RWPE1 (cell line): ENCODE measurements around the gene RAB10.
A peak's percentile ranks its signal among the peaks of the same experiment; 100 is the strongest.

Experiments
- CTCF ChIA-PET: fragments of 350-600 bp; sonication (Branson Sonifier 250); formaldehyde crosslinking; extraction: SDS; loops from one replicate; lab custom pipeline; 2021; lab: Yijun Ruan, JAX
- POLR2A ChIA-PET: fragments of 400-600 bp; formaldehyde crosslinking; extraction: SDS; loops from one replicate; lab custom pipeline; 2020; ENCODE audit warnings: antibody characterized with exemption; ENCODE audit not compliant: low non-redundant PET; lab: Yijun Ruan, JAX
- DNase-seq: peaks from one replicate; pipeline ENCODE4 v3.0.0; 2012; ENCODE audit warnings: low spot score
- H3K27ac ChIP-seq: fragments of 450-650 bp; 2 replicates; pipeline ENCODE4 v1.5.1; 2017
- TF ChIP-seq, protein P1 (sequence below): fragments of 450-650 bp; conservative IDR thresholded peaks from 2 replicates; pipeline ENCODE4 v1.5.1; 2017; ENCODE audit warnings: low read depth, mild to moderate bottlenecking

Gene RAB10

DNA sequence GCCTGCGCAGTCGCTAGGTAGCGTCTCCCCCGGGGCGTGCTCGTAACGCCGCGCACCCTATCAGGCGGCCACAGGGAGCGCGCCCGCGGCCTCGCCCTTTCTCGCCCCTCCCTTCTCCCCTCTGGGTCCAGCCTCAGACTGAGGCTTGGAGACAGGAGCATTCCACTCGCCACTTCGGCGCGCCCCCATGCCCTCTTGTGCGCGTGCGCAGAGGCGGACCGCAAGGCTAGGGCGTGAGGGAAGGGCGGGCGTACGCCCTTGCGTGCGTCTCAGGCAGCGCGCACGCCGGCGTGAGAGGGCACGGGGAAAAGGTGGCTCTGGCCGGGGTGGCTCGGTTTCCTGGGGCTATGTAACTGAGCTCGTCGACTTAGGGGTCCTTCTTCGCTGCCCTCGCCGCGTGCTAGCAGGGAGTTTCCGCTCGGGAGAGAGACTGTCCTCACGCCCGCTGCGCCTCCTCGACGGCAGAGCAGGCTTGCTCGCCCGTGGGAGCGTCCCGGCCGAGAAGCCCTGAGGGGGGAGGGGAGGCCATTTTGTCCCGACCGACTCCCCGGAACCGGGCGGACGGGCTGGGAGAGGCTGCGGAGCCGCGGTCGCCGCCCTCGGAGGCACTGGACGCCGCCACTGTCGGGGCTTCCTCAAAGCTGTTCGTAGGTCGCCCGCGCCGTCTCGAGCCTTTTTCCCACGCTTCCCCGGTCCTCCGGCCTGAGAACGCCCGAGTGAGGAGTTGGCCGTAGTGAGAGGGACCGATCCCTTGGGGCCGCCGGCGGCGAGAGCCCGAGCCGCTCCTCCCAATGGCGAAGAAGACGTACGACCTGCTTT is at the start of gene RAB10:
RAB10 (plus strand) TSS at position 267 of the 819 bp plus-strand sequence; CDS start at position 792, 525 bp downstream.
- TF ChIP-seq, protein P1, sequence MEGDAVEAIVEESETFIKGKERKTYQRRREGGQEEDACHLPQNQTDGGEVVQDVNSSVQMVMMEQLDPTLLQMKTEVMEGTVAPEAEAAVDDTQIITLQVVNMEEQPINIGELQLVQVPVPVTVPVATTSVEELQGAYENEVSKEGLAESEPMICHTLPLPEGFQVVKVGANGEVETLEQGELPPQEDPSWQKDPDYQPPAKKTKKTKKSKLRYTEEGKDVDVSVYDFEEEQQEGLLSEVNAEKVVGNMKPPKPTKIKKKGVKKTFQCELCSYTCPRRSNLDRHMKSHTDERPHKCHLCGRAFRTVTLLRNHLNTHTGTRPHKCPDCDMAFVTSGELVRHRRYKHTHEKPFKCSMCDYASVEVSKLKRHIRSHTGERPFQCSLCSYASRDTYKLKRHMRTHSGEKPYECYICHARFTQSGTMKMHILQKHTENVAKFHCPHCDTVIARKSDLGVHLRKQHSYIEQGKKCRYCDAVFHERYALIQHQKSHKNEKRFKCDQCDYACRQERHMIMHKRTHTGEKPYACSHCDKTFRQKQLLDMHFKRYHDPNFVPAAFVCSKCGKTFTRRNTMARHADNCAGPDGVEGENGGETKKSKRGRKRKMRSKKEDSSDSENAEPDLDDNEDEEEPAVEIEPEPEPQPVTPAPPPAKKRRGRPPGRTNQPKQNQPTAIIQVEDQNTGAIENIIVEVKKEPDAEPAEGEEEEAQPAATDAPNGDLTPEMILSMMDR, result no peak
- POLR2A ChIA-PET, result interaction anchor here (1.0 to 1.3 kb wide), 3 partner anchors 16 to 41 kb away, joined by 3 to 6 read pairs (median 3); no protein-coding TSS in a partner anchor
- CTCF ChIA-PET, result interaction anchor here (0.6 to 1.6 kb wide), 5 partner anchors 19 to 150 kb away, joined by 3 to 6 read pairs (median 3); no protein-coding TSS in a partner anchor
- H3K27ac ChIP-seq, result peak within 1 kb of the TSS; percentile 98
- DNase-seq, result peak; percentile 97

DNA sequence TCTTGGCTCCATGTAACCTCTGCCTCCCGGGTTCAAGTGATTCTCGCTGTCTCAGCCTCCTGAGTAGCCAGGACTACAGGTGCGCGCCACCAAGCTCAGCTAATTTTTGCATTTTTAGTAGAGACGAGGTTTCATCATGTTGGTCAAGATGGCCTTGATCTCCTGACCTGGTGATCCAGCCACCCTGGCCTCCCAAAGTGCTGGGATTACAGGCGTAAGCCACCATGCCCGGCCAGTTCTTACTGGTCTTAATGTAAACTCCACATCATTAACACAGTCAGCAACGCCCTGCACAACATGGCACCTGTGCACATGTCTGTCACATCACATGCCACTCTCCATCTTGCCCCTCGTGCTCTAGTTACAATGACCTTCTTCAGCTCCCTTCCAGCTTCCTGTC is 45.8 kb upstream of the RAB10 start:
- ChIA-PET CTCF (interaction anchor here (0.6 to 1.1 kb wide), 3 partner anchors 12 to 818 kb away, joined by 3 read pairs; no protein-coding TSS in a partner anchor), POLR2A (no interaction called here)
- no peak overlapping the region for H3K27ac ChIP-seq

DNA sequence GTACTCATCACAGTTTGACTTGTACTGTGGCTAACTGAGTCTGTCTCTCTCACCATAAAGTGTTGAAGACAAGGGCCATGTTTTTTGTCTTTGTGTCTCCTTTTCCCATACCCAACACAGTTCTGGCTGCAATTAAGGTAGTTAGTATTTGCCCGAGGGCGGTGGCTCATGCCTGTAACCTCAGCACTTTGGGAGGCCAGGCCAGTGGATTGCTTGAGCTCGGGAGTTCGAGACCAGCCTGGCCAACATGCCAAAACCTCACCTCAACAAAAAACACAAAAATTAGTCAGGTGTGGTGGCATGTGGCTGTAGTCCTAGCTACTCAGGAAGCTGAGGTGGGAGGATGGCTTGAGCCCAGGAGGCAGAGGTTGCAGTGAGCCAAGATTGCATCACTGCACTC is 44.7 kb upstream of the RAB10 start:
- CTCF ChIA-PET, result no interaction called here
- DNase-seq, result no peak
- H3K27ac ChIP-seq, result no peak overlapping the region
- POLR2A ChIA-PET, result no interaction called here
- TF ChIP-seq, protein P1, result no peak

More for the DNA sequence above, 45.8 kb upstream of the RAB10 start:
- DNase-seq, result no peak
- TF ChIP-seq, protein P1, result no peak

DNA sequence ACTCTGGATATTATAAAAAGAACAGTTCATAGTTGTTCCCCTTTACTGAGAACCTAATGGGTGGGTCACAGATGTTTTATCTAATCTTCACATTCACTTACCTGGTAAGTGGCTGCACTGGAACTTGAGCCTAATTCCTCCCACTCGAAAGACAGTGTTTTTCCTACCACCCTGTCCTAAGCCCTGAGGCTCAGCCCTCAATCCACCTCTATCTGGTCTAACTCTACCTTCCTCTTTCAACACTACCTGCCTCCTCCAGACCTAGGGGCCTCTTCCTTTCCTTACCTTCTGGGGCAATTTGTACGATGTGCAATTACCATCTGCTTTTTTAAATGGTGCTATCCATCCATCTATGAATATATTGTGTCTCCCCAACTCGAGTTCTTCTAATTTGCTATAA is 41.9 kb upstream of the RAB10 start:
- ChIA-PET POLR2A (interaction anchor here (0.6 kb wide), 1 partner anchor 73 kb away, joined by 5 read pairs; no protein-coding TSS in a partner anchor), CTCF (interaction anchor here (0.6 to 1.3 kb wide), 15 partner anchors 9 to 251 kb away, joined by 3 to 6 read pairs (median 3); no protein-coding TSS in a partner anchor)
- TF ChIP-seq, protein P1, result no peak
- no peak overlapping the region for H3K27ac ChIP-seq
- DNase-seq, result no peak

DNA sequence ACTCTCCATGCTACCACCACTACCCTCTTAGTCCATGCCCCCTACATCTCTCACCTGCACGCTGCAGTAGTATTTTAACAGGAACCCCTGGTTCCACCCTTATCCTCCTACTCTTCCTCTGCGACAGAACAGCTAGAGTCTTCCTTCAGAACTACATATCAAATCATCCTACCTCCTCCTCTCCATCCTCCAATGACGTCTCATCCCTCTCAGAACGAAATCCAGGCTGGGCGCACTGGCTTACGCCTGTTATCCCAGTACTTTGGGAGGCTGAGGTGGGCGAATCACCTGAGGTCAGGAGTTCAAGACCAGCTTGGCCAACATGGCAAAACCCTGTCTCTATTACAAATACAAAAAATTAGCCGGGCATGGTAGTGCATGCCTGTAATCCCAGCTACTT is 41.3 kb upstream of the RAB10 start:
- CTCF ChIA-PET, result interaction anchor here (0.9 to 1.2 kb wide), 2 partner anchors 43 to 87 kb away, joined by 3 to 6 read pairs; no protein-coding TSS in a partner anchor
- TF ChIP-seq, protein P1, result no peak
- no peak overlapping the region for H3K27ac ChIP-seq
- POLR2A ChIA-PET, result no interaction called here
- no peak for DNase-seq

DNA sequence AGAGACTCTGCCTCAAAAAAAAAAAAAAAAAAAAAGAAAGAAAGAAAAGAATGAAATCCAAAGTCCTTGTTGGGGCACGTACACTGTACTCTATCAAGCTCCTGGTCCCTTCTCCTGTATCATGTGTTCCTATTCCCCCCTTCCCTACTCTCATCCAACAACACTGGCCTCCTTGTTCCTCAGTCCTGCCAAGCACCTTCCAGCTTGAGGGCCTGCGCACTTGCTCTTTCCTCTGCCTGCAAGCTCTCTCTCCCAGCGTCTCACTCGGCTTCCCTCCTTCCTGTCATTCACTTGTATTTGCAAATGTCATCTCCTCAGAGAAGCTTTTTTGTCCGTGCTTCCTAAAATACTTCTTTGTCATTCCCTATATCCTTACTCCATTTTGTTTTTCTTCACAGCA is 40.8 kb upstream of the RAB10 start:
- no peak for DNase-seq
- POLR2A ChIA-PET, result no interaction called here
- TF ChIP-seq, protein P1, result no peak
- H3K27ac ChIP-seq, result no peak overlapping the region
- CTCF ChIA-PET, result interaction anchor here (0.8 to 0.9 kb wide), 2 partner anchors 42 kb away, joined by 3 read pairs; no protein-coding TSS in a partner anchor
